NCI-H446 (cell line): ENCODE measurements around the gene COL9A1.
A peak's percentile ranks its signal among the peaks of the same experiment; 100 is the strongest.

Experiments
- DNase-seq, 2 experiments: peaks; one replicate each; lab custom pipeline; 2025; lab: John Stamatoyannopoulos, UW

COL9A1 gene

DNA sequence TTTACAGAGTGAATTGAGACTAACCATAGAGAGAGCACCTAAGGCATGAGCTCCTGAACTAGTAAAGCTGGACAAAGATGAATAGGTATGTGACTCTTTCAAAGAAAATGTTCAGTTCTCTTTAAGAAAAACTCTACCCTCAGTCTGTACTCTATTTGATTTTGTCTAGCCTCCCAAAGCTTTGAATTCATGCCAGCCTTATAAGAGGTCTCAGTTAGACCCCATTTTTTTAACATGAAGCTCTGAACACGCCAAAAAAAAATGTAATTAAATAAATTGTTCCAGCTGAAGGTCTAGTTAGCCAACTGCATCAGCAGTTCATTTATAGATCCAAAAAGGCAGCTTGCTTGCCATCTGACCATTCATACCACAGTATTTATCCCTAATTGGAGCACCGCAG is 71.6 kb downstream of the COL9A1 start:
- DNase-seq: peak; percentile 74 to 94

DNA sequence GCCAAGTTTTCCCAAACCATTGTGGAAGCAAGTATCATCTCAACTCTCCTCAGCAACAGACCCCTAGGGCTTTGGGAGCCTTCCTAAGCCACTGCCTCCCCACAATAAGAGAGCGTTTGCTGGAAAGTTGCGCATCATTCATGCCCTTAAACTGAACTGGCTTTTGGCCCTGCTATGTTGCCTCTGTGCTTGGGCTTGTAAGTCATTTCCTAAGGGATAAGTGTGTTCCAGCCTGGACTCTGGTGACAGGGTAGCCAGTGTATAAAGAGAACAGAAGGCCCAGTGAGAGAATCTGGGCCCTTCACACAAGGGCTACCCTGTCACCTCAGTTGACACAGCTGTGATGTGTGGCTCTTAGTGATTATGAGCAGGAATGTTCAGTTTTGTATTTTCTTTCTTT is 77.8 kb downstream of the COL9A1 start:
- DNase-seq: peak; percentile 61 to 76

DNA sequence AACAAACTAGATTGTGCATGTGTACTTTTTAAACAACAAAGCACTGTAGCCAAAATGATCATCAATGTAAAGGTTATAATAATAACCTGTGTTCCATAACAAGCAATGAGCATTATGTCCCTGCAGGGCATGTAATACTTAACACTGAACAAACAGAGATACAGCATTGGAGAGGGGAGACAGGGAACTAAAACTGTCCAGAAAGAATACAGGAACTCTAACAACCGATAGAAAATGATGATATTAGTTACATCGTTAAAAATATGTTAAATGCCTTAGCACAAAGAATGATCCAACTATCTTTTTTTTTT is 80.5 kb downstream of the COL9A1 start:
- no peak for DNase-seq

DNA sequence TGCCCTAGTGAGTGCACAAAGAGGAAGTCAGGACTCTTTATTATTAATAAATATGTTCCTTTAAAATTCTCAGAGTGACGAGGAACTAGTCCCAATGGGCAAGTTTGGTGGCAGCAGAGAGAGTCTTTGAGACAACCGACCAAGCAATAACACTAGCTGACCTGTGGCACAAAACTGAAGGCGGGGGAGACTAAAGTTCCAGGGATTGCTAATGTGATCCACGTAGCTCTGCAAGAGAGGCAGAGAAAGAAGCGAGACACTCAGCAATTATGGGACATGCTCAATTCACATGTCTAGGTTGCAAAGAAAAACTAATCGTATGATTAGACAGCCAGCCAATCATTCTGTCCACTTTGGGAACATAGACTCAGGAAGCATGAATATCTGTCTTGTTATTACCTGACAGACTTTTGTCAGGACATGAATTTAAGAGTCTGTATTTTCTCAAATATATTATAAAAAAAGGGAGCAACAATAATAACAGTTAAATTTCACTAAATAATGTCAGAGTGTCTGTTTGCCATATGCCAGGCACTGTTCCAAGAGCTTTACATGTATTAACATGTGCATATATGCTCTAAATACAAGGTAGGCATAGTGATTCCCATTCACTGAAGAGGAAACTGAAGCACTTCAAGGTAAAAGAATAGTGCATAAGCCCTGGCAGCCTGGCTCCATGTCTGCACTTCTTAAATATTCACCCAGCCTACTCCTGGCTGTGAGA is 81.0 kb downstream of the COL9A1 start:
- DNase-seq: no peak

DNA sequence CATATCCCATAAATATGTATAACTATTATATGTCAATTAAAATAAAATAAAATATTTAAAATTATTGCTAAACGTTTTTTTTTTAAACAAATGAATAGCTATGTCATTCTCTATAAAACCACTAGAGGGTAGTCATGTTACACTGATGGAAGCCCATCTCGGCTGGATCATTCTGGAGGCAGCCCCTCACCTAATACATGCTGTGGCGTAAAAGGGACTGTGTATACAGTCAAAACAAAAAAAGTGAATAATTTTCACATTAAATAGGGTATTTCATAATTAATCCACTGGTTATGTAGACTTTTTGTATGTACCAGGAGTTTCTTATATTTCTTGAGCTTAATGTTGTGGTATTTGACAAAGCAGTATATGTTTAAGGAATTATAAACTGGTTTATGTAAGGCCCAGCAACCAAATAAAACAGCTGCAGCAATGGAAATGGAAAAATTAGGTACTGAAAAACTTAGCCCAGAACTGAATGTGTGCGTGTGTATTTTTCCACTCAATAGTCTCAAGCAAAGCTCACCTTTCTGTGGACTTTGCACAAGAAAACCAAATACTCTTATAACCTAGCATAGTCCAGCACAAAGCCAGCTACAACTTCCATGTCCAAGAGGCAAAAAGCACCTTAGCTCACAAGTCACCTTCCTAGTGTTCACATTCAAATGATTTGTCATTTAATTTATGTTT is 81.7 kb downstream of the COL9A1 start:
- peak; percentile 44 to 76 for DNase-seq

DNA sequence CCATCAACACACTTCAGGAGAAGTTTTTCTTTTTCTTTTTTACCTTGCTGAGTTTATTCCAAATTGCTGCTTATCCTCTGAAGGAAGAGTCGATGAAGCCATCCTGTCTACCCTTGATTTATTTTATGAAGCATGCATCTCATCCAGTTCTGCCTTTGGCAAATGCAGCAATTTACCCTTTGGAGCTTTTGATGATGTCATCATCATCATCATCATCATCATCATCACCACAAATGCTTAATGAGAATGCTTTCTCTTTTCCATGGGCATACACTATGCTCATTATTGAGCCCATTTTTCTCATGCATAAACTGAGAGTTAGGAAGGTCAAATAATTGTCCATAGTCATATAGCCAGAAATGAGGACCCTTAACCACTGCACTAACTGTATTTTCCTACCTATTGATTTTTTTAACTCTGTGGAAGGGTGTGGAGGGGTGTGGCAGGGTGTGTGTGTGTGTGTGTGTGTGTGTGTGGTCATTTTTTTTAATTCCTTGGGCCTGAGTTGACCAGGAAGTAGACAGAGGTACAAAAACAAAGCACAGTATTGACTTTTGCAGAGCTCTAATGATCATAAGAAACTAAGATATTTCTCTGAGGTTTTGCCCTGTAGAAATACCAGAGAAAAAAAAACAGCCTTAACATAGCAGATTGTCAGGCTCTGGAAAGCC is 82.8 kb downstream of the COL9A1 start:
- no peak for DNase-seq

DNA sequence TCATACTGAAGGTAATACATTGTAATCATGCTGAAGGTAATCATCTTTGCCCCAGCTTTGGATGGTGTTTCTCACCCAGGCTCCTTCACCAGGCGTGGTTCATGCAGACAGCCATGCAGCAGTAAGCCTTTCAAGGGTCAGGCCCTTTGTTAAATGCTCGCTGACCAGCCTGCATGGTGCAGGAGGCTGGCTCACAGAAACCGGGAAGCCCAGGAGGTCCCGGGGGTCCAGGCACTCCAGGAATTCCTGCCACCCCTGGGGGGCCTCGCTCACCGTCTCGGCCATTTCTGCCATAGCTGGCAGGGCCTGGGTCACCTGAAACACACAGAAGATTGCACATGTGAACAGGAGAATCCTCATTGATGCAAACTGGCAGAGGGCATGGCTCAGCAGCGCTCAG is 86.1 kb downstream of the COL9A1 start:
- no peak for DNase-seq

DNA sequence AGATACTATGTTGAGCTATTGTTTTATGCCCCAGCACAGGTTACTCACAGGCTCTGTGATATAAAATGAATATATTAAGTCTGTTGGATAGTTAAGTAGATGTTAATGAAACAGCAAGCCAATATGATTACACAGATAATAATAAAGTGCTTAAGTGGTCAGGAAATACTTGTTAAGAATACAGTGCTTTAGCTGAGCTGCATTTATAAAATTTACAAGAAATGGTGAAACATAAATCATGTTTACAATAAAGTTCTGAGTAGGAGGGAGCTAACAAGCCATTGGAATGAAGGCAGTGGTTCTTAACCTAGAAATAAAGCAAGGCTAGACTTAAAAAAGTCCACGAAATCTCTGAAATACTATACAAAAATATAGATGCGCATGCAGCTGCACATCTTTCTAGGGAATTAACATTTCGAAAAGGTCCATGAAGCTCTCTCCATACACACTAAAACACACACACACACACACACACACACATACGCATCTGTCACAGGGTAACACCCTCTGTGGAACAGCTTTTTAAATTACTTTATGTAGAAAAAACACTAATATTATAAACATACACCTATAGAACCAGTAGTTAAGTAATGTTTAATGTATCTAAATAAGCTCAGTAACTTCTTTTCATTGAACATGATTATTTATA is 87.3 kb downstream of the COL9A1 start:
- DNase-seq: no peak

DNA sequence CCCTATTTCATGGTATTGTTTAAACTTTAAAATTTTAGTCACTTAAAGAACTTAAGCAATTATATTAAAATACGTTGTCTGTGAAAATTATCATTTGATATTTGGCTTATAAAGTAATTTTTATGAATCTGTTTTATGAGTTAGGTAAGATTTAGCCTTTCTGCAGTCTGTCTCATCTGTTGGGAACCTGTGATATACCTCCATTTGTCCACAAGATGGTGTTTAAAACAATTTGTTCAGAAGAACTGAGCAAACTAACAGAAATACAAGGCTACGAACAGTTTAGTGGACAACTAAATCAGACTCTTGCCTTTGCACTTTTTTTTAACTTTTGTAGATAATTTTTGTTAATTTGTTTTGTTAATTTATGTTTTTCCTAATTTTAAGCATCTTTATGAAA is 92.4 kb downstream of the COL9A1 start:
- DNase-seq: peak in 1 of 2 experiments; percentile 28

DNA sequence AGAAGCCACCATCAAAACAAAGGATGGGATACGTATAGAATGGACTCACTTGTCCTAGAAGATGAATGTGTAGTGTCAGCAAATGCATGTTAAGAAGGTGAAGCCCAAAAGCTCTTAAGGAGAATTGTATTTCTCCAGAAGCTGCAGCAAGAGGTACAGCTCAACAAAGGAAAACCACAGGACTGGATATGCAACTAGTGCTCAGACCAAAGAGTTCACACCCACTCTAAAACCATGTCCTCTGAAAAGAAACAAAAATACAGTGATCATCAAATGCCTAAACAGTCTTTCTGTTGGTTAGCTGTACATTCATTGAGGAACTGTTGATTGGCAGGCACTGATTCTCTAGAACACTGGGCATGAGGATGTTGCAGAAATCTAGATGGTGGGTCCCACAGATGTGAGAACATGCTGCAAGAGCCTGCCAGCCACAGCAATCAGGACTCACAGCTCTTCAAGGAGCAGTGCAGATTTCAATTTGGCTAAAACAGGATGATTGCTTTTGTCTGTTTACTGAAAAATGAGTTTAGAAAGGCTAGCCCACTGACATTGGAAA is 94.6 kb downstream of the COL9A1 start:
- DNase-seq: no peak

DNA sequence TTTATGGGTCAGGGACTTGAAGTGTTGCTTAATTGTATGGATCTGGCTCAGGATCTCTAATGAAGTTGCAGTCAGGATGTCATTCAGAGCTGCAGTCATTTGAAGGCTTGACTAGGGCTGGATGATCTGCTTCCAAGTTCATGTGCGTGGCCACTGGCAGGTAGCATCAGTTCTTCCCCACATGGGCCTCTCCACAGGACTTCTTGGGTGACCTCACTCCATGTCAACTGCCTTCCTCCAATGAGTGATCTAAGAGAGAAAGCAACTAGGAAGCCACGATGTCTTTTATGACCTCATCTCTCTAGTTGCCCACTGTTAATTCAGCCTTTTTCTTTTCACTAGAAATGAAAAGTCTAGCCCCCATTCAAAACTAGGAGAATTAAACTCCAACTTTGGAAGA is 104.1 kb downstream of the COL9A1 start:
- DNase-seq: no peak

DNA sequence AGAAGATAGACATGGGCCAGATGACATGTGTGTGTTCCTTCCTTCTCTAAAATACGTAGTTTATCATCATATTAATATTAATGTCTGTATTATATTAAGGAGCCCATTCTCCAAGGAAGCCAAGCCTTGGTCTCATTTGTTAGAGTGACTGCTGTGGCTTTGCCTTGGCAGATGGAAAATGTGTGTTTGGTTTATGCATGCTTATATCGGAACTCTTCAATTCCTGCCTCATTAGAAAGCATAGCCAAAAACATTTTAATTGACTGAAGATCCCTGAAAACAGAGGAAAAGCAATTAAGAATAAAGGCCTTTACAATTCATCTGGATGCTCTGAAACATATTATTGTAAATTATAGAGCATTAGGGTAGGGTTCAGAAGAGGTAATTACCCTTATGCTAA is 106.4 kb downstream of the COL9A1 start:
- DNase-seq: no peak

DNA sequence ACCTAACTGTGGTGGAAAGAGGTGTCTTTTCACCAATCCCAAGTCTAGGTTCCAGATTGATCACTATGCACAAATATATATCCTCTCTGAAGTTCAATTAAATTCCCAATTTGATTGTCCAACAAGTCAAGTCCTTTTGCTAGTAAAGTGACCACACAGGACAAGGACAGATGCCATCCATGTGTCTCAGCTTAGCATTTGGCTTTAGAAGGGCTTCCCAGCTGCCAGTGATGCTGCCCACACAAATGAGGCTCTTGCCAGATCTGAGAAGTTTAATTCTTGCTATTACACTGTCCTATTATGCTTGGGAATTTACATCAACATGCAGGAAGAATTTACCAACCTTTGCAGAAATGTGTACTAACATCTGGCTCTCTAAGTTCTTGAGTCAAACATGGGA is 108.5 kb downstream of the COL9A1 start:
- DNase-seq: no peak

DNA sequence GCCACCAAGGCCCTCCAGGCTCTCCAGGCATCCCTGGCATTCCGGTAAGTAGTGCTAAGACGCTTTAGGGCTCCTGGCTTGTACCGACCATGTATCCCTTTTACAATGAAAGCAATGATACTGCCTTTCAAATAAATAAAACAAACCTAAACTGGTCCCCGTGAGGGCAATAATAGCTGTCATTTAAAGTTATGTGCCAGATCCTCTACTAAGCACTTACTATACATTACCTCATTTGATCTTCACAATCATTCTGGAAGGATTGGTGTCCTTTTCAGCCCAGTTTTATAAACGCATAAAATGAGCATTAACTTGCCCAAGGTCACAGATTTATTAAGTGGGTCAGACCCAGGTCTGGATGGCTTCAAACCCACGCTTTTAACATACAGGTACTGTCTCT is 114.7 kb downstream of the COL9A1 start:
- no peak for DNase-seq

DNA sequence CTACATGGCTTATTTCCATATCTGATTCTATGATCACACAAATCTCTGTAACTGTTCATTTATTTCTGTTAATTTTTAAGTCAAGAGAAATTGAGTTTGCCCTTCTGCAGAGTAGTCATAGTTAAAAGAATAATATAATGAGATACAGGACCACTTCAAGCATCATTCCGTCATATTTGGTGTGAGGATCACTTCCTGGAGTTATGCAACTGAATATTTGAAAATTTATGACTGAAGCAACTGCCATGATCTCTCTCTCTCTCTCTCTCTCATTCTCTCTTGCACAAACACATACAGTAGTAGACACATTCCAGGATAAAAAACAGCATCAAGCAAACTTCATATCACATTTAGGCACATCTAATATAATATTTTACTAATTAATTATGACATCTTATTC is 116.4 kb downstream of the COL9A1 start:
- no peak for DNase-seq

DNA sequence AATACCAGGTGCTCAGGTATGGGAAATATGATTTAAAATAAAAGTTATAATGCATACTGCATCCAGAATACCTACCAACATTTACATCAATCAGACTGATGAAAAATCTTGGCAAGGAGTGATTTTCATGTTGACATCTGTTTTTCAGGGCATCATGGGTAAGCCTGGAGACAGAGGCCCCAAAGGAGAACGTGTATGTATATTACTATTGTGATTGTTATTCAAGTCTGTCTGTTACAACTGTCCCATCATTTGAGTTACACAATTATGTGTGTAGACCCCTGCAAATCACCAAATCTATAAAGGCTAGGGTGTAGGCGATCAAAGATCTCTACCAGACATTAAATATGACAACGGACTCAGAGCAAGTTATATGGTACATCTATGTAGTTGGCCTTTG is 118.2 kb downstream of the COL9A1 start:
- no peak for DNase-seq

DNA sequence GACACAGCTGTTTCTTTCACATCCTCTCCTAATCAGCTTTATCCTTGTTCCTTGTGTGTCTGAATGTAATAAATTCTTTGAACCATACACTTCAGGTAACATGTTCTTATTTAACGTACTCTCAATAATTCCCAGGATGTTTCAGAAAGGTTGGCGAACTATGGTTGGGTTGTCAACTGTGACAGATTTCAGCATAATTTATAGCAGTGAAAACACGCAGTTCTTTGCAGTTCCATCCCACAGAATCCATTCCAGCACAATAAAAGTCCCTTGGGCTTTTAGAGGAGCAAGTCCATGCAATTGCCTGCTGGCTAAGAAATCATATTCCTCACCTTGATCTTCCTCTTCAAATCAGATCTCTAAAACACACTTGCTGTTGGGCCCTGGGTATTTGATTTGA is 119.3 kb downstream of the COL9A1 start:
- DNase-seq: no peak

DNA sequence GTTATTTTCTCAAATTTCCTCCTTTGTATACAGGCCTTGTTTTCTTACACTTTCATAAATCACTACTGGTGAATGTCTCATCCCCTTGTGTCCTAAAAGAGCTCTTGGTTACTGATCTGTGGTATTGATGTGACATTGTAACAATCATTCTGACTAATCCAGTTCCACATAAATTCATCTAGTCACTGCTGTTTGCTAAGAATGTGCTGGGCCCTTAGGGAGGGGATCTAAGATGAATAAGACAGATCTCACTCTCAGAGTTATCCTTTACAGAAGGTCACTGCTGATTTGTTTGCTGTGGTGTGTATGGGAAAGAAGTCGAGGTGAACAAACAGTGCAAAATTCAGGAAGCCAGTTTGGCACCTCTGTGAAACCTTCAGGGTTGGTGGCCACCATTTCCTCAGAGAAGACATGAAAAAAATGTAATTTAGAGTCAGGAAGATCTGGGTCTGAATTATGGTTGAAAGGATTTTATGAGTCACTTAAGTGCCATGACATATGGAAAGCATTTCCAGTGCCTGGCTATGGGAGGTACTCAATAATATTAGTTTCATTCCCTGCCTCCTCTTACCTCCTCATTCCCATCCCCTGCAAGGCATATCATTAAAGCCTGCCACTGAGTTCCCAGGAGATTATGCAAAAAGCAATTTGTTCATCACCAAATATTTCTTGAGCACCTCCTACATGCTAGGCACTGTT is 121.8 kb downstream of the COL9A1 start:
- no peak for DNase-seq

DNA sequence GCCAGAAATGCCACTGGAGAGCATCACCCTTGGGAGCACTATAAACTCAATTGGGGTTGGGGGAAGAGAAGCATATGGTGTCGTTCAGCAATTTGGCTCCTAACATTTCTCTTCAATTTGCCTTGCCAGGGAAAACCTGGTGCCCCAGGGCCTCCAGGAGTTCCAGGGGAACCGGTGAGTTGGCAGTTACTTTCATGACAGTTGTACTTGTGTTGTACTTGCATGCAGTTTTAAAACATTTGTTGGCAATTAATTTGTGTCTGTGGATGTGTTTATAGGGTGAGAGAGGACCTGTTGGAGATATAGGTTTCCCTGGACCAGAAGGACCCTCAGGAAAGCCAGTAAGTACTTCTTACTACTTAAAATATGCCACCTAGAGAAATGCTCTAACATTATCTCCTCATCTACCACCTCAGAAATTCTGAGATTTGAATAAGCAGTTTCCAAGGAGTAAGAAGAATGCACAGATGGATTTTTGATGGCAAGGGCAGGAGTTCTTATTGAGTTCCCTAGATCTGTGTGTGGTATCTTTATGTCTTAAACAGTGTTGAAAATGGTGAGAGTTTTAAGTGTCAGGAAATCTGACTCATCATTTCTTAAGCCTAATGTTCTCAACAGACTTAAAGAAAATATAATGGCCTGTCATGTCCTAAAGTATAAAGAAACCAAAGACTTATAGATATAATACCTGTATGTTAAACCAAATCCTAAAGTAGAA is 122.5 kb downstream of the COL9A1 start:
- no peak for DNase-seq

DNA sequence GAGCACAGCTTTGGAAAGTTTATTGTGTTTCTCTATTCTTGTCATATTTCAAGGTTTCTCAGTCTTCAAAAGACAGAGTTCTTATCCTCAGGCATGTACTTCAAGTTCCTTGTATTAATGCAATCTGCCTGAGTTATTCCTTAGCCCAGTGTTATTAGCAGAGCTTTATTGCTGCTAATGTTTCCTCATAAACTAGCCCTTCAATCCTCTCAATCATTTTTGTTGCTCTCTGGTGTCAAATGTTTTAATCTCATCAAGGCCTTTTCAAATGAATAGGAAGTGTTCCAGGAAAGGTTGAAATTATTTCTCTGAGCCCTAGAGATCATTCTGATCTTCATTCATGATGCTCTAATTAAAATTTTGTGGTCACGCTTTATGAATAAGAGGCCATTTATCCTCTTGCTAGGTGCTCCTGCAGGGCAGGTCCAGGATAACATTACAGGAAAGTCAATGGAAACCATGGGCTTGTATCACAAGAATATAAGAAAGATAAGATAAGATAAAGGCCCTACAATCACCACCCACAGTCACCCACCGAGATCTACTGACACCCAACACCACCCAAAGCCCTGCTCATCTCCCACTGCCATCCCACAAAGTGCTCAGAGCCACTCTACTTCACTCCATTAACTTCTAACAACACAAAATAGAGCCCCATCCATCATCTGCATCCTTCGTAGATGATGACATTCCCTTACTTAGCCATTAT is 125.9 kb downstream of the COL9A1 start:
- DNase-seq: no peak

DNA sequence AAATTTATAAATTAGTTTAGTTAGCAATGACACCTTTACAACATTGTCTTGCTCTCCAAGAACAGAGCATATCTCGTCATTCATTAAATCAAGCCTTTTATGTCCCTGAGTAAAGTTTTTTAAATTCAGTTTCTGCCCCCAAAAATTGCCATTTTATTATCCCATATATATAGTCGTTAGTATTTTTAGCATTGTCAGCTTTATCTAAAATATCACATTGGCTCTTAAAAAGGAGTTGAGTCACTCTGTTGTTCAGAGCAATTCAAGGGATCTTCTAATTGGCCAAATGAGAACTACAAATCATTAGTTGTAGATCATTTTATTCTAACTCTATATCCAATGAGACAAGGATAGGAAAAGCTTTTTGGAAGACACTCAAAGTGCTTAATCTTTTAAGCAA is 127.1 kb downstream of the COL9A1 start:
- no peak for DNase-seq
